Adrenal gland (tissue), 5 donors: ENCODE measurements around the gene PFKM.

ENCODE experiments used
- CTCF ChIP-seq, 6 experiments: fragments of 450-650 bp in 4 of 6; fragments of 200-600 bp in 2 of 6; sonication (generic) in 1 of 6; IDR thresholded peaks; 1 replicate in 5 of 6; 2 replicates in 1 of 6; pipeline versions ENCODE4 v1.5.1 to v1.8.0; 2016 to 2021; ENCODE audit warnings: antibody characterized with exemption in 6 of 6, mild to moderate bottlenecking in 2 of 6, moderate library complexity in 1 of 6
- POLR2A ChIP-seq, 2 donors: fragments of 450-650 bp; IDR thresholded peaks; one replicate each; pipeline ENCODE4 v1.6.1; 2017; ENCODE audit warnings: antibody characterized with exemption in 2 of 2, mild to moderate bottlenecking in 2 of 2, moderate library complexity in 1 of 2
- donor health status: DM: no; HTN: no; CAD: no.

DNA sequence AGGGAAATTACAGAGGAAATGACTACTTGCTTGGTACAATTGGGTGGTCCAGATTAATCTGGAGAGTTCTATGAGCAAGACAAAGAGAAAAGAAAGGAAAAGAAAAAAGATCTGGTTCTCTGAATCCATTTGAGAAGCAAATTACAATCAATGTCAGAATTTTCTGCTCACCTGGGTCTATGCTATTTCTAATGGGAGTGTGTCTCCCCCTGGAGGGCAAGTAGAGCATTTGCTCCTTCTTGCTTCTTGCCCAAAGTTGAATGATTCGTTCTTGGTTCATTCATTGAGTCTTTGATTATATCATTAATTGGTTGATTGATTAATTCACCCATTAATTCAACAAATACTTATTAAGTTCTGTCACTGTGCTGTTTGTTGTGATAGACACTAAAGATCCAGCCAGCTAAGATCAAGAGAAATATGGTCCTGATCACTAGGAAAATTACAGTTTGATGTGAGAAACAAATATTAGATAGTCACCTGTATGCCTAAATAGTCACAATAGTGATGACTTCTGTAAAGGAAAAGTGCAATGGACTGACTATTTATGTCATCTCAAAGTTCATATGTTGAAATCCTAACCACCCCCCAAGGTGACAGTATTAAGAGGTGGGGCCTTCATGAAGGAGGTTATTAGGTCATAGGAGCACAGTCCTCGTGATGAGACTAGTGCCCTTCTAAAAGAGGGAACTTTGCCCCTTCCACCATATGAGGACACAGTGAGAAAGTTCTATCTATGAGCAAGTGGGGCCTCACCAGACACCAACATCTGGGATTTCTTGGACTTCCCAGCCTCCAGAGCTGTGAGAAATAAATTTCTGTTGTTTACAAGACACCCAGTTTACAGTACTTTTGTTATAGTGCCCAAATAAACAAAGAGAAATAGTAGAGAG, 46.2 kb downstream of the PFKM start:
- TF ChIP-seq CTCF (IDR thresholded peaks at IDR 0.05), result peak; percentile 85 to 95 (median 90)
- TF ChIP-seq POLR2A (IDR thresholded peaks at IDR 0.05), result no peak
